NT2/D1 (cell line): ENCODE measurements around the gene RNF10.
"Not testable (repeated sequence)": the region's sequence is repeated elsewhere in the genome, so short reads cannot be mapped to it uniquely, and the experiment has no call there.

Experiments
- DNase-seq: peaks from one replicate; pipeline ENCODE4 v3.0.0-alpha.2; 2011; ENCODE audit warnings: low read depth, low spot score
- H3K27me3 ChIP-seq: 2 replicates; pipeline ENCODE4 v1.6.0; 2011; ENCODE audit warnings: mild to moderate bottlenecking; ENCODE audit not compliant: insufficient read length, insufficient read depth
- H3K36me3 ChIP-seq: 2 replicates; pipeline ENCODE4 v1.6.1; 2011; ENCODE audit warnings: mild to moderate bottlenecking, low read length, mixed read lengths; ENCODE audit not compliant: insufficient read depth, insufficient read length
- H3K4me1 ChIP-seq: 2 replicates; pipeline ENCODE4 v1.5.1; 2011; ENCODE audit not compliant: insufficient read depth, insufficient read length
- H3K4me3 ChIP-seq: 2 replicates; pipeline ENCODE4 v1.5.1; 2011; ENCODE audit warnings: low read depth; ENCODE audit not compliant: insufficient read length
- H3K9ac ChIP-seq: 2 replicates; pipeline ENCODE4 v1.6.0; 2011; ENCODE audit warnings: low read depth; ENCODE audit not compliant: insufficient read length
- H3K9me3 ChIP-seq: 2 replicates; pipeline ENCODE4 v1.5.1; 2011; ENCODE audit warnings: mild to moderate bottlenecking, low read length; ENCODE audit not compliant: insufficient read depth
- SUZ12 ChIP-seq: IDR thresholded peaks from 2 replicates; pipeline ENCODE4 v1.6.1; 2011; ENCODE audit not compliant: insufficient read length, insufficient read depth; ENCODE audit errors: extremely low read depth
- YY1 ChIP-seq: IDR thresholded peaks from 2 replicates; pipeline ENCODE4 v1.6.1; 2011; ENCODE audit not compliant: insufficient read length, insufficient read depth
- ZNF274 ChIP-seq: IDR thresholded peaks from 2 replicates; pipeline ENCODE4 v1.6.1; 2011; ENCODE audit warnings: mild to moderate bottlenecking, low read depth, low read length

Gene RNF10

DNA sequence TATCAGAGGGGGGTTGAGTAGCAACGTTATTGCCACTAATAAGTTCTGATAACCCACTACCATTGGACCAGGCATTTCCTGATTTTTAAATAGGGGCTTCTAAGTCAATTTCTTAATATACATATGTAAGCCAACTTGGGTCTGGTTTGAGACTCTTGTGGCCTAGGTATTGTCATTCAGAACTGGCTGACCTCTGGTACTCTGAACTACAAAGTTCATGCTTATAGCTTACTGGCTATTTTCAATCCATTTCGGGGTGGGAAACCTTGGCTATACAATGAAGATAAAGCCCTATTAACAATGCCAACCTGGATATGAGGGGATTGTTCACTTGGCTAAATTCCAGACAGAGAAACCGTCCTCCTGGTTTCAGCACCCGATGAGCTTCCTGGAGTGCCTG, 29.6 kb upstream of the RNF10 start:
- no peaks in the 10 kb centered on the region for H3K4me1 ChIP-seq
- H3K9me3 ChIP-seq = no peaks in the 10 kb centered on the region
- DNase-seq = no peak
- peaks cover 76% of the 10 kb centered on the region for H3K36me3 ChIP-seq
- no peak overlapping the region for H3K4me3 ChIP-seq
- no peaks in the 10 kb centered on the region for H3K27me3 ChIP-seq
- TF ChIP-seq SUZ12 = no peak
- H3K9ac ChIP-seq = no peak overlapping the region

DNA sequence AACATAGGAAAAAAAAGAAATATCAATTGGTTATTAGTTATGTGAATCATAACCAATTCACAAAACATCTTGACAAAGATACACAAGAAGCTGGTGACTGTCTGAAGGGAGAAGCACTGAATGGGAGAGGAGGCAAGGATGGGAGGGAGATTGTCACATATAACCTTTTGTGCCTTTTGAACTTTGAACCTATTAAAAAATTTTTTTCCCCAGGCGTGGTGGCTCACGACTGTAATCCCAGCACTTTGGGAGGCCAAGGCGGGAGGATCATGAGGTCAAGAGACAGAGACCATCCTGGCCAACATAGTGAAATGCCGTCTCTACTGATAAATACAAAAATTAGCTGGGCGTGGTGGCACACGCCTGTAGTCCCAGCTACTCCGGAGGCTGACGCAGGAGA, 25.6 kb upstream of the RNF10 start:
- H3K4me1 ChIP-seq = no peaks in the 10 kb centered on the region
- no peak for DNase-seq
- no peaks in the 10 kb centered on the region for H3K27me3 ChIP-seq
- no peaks in the 10 kb centered on the region for H3K9me3 ChIP-seq
- H3K9ac ChIP-seq = no peak overlapping the region
- no peak for TF ChIP-seq SUZ12
- no peak for TF ChIP-seq ZNF274
- no peak for TF ChIP-seq YY1
- peaks cover 74% of the 10 kb centered on the region for H3K36me3 ChIP-seq
- no peak overlapping the region for H3K4me3 ChIP-seq

DNA sequence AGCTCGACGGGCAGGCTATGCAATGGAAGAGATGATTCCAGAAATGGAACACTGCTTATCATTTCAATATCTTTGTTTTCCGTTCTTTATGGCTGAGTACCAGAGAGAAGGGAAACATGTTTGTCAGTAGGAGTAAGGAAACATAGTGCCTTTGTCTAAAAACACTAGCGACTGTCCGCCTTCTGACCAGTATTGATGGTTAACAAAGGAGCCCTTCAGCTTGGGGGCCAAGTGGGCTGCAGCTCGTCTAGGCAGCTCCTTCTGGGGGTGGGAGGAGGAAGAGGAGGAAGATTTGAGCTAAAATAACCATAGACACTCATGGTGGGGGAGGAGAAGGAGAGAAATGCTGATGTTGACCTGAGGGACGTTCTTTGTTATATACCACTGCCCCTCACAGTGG, 20.2 kb upstream of the RNF10 start:
- H3K27me3 ChIP-seq = no peaks in the 10 kb centered on the region
- TF ChIP-seq ZNF274 = no peak
- TF ChIP-seq YY1 = no peak
- no peaks in the 10 kb centered on the region for H3K9me3 ChIP-seq
- H3K4me3 ChIP-seq = no peak overlapping the region
- H3K36me3 ChIP-seq = peaks cover 81% of the 10 kb centered on the region
- no peaks in the 10 kb centered on the region for H3K4me1 ChIP-seq
- DNase-seq = no peak
- H3K9ac ChIP-seq = no peak overlapping the region

DNA sequence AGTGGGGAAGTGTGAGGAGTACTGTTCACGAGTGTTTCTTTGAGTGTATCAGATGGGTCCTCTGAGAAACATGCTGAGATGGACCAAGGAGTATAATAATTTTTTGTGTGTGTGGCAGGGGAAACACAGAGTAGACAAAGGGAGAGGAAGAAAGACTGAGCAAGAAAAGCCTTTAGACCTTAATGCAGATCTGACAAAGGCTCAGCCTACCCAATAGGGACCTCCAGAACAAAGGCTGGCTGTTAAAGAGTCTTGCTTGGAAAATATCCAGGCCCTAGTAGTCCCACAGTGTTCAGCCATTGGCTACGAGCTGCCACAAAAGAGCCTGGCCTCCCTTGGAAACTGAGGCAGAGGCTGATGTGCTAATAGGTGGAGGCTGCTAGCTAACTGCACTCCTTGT, 18.7 kb upstream of the RNF10 start:
- Histone ChIP-seq H3K36me3 (peaks cover 80% of the 10 kb centered on the region), H3K9ac (no peak overlapping the region), H3K27me3 (no peaks in the 10 kb centered on the region), H3K4me3 (no peak overlapping the region), H3K9me3 (no peaks in the 10 kb centered on the region), H3K4me1 (no peaks in the 10 kb centered on the region)
- DNase-seq = no peak
- no peak for TF ChIP-seq ZNF274
- TF ChIP-seq YY1 = no peak
- TF ChIP-seq SUZ12 = no peak

DNA sequence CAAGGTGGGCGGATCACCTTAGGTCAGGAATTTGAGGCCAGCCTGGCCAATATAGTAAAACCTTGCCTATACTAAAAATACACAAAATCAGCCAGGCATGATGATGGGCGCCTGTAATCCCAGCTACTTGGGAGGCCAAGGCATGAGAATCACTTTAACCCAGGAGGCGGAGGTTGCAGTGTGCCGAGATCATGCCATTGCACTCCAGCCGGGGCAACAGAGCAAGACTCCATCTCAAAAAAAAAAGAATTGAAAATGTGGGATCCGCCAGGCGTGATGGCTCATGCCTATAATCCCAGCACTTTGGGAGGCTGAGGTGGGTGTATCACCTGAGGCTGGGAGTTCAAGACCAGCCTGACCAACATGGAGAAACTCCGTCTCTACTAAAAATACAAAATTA, 14.8 kb upstream of the RNF10 start:
- H3K36me3 ChIP-seq = peaks cover 85% of the 10 kb centered on the region
- not testable (repeated sequence) for DNase-seq, H3K4me3 ChIP-seq

DNA sequence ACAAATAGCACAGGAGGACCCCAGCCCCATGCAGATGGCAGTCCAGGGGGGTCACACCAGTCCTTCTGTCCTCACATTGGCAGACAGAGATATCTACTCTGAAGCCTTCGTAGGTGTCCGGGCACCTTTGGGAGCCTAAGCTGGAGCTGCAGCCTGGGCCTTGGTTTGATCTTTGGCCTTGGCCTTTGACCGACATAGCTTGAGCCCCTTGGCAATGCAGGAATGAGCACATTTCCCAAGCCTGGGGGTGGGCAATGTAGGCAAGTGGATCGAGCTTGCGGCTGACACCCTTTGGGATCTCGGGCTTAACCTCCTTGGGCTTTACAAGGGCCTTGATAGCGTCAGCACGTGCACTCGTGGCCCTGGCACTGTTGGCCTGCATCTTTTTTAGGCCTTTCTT, 11.6 kb upstream of the RNF10 start:
- no peaks in the 10 kb centered on the region for H3K4me1 ChIP-seq
- DNase-seq = no peak
- TF ChIP-seq ZNF274 (no peak), YY1 (no peak), SUZ12 (no peak)
- peaks cover 76% of the 10 kb centered on the region for H3K36me3 ChIP-seq
- no peak overlapping the region for H3K4me3 ChIP-seq
- no peak overlapping the region for H3K9ac ChIP-seq
- no peaks in the 10 kb centered on the region for H3K9me3 ChIP-seq
- no peaks in the 10 kb centered on the region for H3K27me3 ChIP-seq

More for the DNA sequence above, 14.8 kb upstream of the RNF10 start:
- not testable (repeated sequence) for H3K9me3 ChIP-seq, H3K27me3 ChIP-seq, H3K4me1 ChIP-seq, H3K9ac ChIP-seq

DNA sequence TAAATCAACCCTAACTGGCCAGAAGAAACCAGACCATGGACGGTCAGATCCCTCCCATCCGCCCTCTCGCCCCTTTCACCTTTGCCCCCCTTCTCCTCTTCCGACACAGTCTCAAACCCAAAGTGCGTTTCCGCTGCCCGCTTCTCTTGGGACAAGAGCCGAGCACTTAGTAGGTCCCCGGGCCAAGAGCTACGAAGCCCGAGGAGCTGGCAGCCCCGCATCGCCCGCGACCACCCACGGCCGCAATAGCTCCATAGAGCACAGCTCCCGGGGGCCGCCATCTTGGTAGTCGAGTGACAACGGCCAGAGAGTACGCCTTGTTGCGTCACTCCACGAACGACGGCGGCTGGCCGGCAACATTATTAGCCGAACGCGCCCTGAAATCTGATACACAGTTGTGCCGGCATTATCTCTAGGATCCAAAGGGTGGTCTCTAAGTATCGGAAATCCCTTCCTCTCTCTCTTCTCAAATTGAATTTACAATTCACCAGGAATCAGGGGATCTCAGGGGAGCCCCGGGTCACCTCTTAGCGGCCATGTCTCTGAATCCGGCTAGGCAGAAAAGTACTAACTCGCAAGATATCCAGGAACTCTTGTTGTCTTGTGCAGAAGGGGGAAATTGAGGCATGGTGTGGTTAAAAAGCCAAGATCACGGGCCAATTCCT, 5.2 kb upstream of the RNF10 start, which contains the start of gene COQ5:
Gene COQ5 (minus strand): TSS at position 298 of the 665 bp plus-strand sequence. CDS start 17 bp downstream, at position 281.
- H3K4me1 ChIP-seq = no peaks in the 10 kb centered on the region
- peak within 1 kb of the TSS; percentile 96 for H3K9ac ChIP-seq
- H3K9me3 ChIP-seq = no peaks in the 10 kb centered on the region
- peak within 1 kb of the TSS; percentile 96 for H3K4me3 ChIP-seq
- H3K36me3 ChIP-seq = peaks cover 20% of the 10 kb centered on the region
- TF ChIP-seq ZNF274 (no peak), SUZ12 (no peak), YY1 (peak; percentile 94)
- DNase-seq = peak; percentile 83
- no peaks in the 10 kb centered on the region for H3K27me3 ChIP-seq
